Nephron progenitor cell (in vitro differentiated cells): ENCODE measurements around the gene KATNAL1.

Experiments
- DNase-seq: peaks from one replicate; pipeline ENCODE4 v3.0.0; 2021
- H3K27ac Mint-ChIP-seq: 2 replicates; pipeline ENCODE4 v1.8.0; 2021; ENCODE audit warnings: mild to moderate bottlenecking, moderate library complexity, mixed read lengths
- H3K27me3 Mint-ChIP-seq: 2 replicates; pipeline ENCODE4 v1.8.0; 2021; ENCODE audit warnings: mild to moderate bottlenecking, low read depth, mixed read lengths; ENCODE audit not compliant: poor library complexity
- H3K36me3 Mint-ChIP-seq: 2 replicates; pipeline ENCODE4 v1.8.0; 2021; ENCODE audit warnings: low read depth, mixed read lengths
- H3K4me1 Mint-ChIP-seq: 2 replicates; pipeline ENCODE4 v1.8.0; 2021; ENCODE audit warnings: mixed read lengths
- H3K4me3 Mint-ChIP-seq: 2 replicates; pipeline ENCODE4 v1.8.0; 2021; ENCODE audit warnings: mild to moderate bottlenecking, moderate library complexity, mixed read lengths
- H3K9me3 Mint-ChIP-seq: 2 replicates; pipeline ENCODE4 v1.8.0; 2021; ENCODE audit warnings: mild to moderate bottlenecking, moderate library complexity, mixed read lengths
- TF ChIP-seq, protein P1 (sequence below): fragments of 200-600 bp; sonication (generic); IDR thresholded peaks from 2 replicates; pipeline ENCODE4 v1.5.0; 2021; ENCODE audit warnings: antibody characterized with exemption

Gene KATNAL1

DNA sequence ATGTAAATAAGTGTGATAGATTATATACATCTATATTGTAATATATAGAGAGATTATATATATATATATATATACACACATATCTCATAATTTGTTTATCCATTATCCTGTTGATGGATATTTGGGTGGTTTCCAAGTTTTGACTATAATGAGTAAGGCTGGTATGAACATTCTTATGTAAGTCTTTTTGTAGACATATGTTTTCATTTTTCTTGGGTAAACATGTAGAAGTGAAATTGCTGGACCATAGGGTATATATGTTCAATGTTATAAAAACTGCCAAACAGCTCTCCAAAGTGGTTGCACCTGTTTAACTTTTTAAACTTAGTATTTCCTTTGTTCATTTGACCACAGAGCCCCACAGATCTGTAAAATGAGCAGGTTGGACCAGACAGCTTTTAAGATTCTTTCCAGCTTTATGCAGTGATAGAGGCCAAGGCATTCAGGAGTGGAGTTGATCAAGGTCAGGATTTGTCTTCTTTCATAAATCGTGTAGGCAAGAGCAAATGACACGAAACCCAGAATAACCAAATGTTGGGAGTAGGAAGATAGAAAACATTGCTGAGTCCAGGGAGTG, 21.7 kb upstream of the KATNAL1 start:
- TF ChIP-seq, protein P1, sequence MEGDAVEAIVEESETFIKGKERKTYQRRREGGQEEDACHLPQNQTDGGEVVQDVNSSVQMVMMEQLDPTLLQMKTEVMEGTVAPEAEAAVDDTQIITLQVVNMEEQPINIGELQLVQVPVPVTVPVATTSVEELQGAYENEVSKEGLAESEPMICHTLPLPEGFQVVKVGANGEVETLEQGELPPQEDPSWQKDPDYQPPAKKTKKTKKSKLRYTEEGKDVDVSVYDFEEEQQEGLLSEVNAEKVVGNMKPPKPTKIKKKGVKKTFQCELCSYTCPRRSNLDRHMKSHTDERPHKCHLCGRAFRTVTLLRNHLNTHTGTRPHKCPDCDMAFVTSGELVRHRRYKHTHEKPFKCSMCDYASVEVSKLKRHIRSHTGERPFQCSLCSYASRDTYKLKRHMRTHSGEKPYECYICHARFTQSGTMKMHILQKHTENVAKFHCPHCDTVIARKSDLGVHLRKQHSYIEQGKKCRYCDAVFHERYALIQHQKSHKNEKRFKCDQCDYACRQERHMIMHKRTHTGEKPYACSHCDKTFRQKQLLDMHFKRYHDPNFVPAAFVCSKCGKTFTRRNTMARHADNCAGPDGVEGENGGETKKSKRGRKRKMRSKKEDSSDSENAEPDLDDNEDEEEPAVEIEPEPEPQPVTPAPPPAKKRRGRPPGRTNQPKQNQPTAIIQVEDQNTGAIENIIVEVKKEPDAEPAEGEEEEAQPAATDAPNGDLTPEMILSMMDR, result no peak
- Mint-ChIP-seq H3K4me3 (no peak overlapping the region), H3K9me3 (peaks cover 9% of the 10 kb centered on the region), H3K36me3 (peaks cover 11% of the 10 kb centered on the region), H3K4me1 (peaks cover 19% of the 10 kb centered on the region), H3K27me3 (peaks cover 7% of the 10 kb centered on the region), H3K27ac (no peak overlapping the region)
- DNase-seq, result no peak

DNA sequence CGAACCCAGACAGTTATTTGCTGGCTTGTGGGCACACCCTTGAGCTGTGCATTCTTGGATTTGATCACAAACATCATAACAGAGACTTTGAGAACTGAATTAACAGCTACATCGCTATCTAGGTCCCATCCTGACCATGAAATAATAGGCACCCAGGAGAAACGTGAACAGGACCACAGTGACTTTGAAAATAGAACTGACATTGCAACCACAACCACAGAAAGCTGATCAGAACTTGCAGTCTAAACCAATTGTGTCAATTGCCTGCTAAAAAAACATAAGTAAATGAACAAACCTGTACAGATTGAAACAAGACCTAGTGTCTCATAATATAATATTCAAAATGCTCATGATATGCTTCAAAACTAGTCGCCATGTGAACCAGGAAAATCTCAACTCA, 18.3 kb upstream of the KATNAL1 start:
- no peaks in the 10 kb centered on the region for H3K4me1 Mint-ChIP-seq
- DNase-seq, result no peak
- no peak overlapping the region for H3K27ac Mint-ChIP-seq
- no peak overlapping the region for H3K4me3 Mint-ChIP-seq
- peaks cover 4% of the 10 kb centered on the region for H3K9me3 Mint-ChIP-seq
- TF ChIP-seq, protein P1, result no peak
- H3K36me3 Mint-ChIP-seq, result peaks cover 17% of the 10 kb centered on the region
- H3K27me3 Mint-ChIP-seq, result peaks cover 11% of the 10 kb centered on the region

DNA sequence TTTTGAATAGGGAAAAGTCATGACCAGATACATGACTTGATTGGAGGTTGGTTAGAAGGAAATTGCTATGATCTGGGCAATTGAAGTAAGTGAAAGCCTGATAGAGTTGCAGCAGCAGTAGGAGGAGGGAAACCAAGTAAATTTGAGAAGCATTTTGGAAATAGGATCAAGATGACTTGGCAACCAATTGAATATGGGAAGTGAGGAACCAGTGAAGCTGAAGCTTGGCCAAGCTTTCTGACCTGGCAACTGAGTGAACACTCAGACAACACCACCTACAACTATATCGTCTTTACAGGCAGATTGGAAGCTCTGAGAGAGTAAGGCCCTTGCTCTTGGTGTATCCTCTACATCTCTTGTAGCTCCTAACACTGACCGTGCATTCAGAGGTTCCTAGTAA, 16.2 kb upstream of the KATNAL1 start:
- Mint-ChIP-seq H3K36me3 (peaks cover 17% of the 10 kb centered on the region), H3K4me3 (no peak overlapping the region), H3K27ac (no peak overlapping the region), H3K4me1 (peaks cover 11% of the 10 kb centered on the region), H3K9me3 (peaks cover 4% of the 10 kb centered on the region), H3K27me3 (peaks cover 8% of the 10 kb centered on the region)
- DNase-seq, result no peak
- TF ChIP-seq, protein P1, result no peak

DNA sequence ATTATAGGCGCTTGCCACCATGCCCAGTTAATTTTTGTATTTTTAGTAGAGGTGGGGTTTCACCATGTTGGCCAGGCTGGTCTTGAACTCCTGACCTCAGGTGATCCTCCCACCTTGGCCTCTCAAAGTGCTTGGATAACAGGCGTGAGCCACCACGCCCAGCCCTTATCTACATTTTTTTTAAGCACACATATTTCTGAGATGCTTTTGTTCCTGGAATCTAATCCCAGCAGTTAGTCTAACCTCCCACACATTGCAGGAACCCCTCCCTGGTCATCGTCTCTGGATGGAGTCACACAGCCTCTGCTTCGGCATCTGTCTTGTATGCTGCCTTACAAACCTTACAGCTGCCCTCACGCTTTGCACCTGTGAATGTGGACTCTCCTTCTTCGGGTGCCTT, 15.1 kb upstream of the KATNAL1 start:
- DNase-seq, result no peak
- peaks cover 17% of the 10 kb centered on the region for H3K36me3 Mint-ChIP-seq
- H3K4me1 Mint-ChIP-seq, result peaks cover 11% of the 10 kb centered on the region
- TF ChIP-seq, protein P1, result no peak
- H3K4me3 Mint-ChIP-seq, result no peak overlapping the region
- H3K27ac Mint-ChIP-seq, result no peak overlapping the region
- peaks cover 4% of the 10 kb centered on the region for H3K9me3 Mint-ChIP-seq
- H3K27me3 Mint-ChIP-seq, result peaks cover 8% of the 10 kb centered on the region

DNA sequence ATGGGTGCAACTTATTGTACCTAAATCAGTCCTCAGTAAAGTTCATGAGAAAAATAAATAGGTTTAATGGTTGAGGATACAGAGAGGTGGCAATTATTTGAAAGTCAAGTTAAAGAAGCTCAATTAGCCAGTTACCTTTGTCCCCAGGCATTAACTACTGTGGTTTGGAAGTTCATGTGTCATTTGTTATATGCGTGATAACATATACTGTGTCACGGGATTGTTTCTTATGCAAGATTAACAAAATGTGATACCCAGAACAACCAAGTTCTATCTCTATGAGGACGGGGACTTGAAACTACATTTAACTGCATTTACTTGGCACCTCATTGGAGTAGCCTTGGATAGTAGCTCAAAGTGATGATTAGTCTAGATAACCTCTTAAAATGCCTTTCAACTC, 13.9 kb upstream of the KATNAL1 start:
- no peak overlapping the region for H3K27ac Mint-ChIP-seq
- peaks cover 17% of the 10 kb centered on the region for H3K36me3 Mint-ChIP-seq
- TF ChIP-seq, protein P1, result no peak
- DNase-seq, result no peak
- H3K27me3 Mint-ChIP-seq, result peaks cover 8% of the 10 kb centered on the region
- no peak overlapping the region for H3K4me3 Mint-ChIP-seq
- peaks cover 11% of the 10 kb centered on the region for H3K4me1 Mint-ChIP-seq
- H3K9me3 Mint-ChIP-seq, result no peaks in the 10 kb centered on the region

DNA sequence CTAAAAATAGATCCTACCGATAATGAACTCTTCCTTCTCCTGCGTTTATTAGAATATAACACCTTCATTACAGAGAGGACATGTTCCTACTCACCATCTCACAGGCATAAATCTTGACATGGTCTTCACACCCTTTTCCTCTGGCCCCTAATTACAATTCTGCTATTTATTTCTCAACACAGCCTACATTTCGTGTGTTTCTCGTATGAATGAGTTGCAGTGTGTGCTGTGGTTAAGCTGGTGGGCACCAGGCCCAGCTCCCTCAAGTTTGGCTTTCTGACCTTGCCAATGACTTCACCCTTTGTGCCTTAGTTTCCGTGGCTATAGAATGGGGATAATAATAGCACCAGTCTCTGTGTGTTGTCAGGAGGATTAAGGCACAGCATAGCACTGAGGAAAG, 12.3 kb upstream of the KATNAL1 start:
- TF ChIP-seq, protein P1, result no peak
- Mint-ChIP-seq H3K36me3 (peaks cover 17% of the 10 kb centered on the region), H3K4me3 (no peak overlapping the region), H3K27ac (no peak overlapping the region), H3K9me3 (no peaks in the 10 kb centered on the region), H3K27me3 (peaks cover 4% of the 10 kb centered on the region), H3K4me1 (peaks cover 11% of the 10 kb centered on the region)
- no peak for DNase-seq
